H9 (cell line): ENCODE results near the gene SNRNP40. TPM values are rescaled to one million over a fixed set of nuclear protein-coding genes. Genes with fewer than 3 reads are reported as not detected.

Source experiments
- DNase-seq: peaks from one replicate; pipeline ENCODE4 v3.0.0-alpha.2; 2017
- H2AFZ ChIP-seq: one replicate; pipeline ENCODE4 v1.6.1; 2013; ENCODE audit warnings: mild to moderate bottlenecking, low read length, control low read depth, moderate library complexity
- H2AK5ac ChIP-seq: 2 replicates; pipeline ENCODE4 v1.6.1; 2013; ENCODE audit warnings: low read length, control low read depth, mixed read lengths; ENCODE audit not compliant: insufficient read length
- H2BK120ac ChIP-seq: one replicate; pipeline ENCODE4 v1.6.1; 2013; ENCODE audit warnings: low read depth, mild to moderate bottlenecking, low read length, control low read depth, inconsistent platforms; ENCODE audit not compliant: poor library complexity, severe bottlenecking
- H2BK12ac ChIP-seq: 2 replicates; pipeline ENCODE4 v1.6.1; 2013; ENCODE audit warnings: low read length, control low read depth, mixed read lengths, low read depth; ENCODE audit not compliant: insufficient read length
- H2BK15ac ChIP-seq: 2 replicates; pipeline ENCODE4 v1.6.1; 2013; ENCODE audit warnings: low read depth, low read length, control low read depth
- H2BK20ac ChIP-seq: one replicate; pipeline ENCODE4 v1.6.1; 2013; ENCODE audit warnings: low read depth, mild to moderate bottlenecking, low read length, control low read depth, inconsistent platforms; ENCODE audit not compliant: poor library complexity, severe bottlenecking
- H2BK5ac ChIP-seq: 2 replicates; pipeline ENCODE4 v1.6.1; 2013; ENCODE audit warnings: low read length, control low read depth, mixed read lengths; ENCODE audit not compliant: insufficient read length
- H3K14ac ChIP-seq: 2 replicates; pipeline ENCODE4 v1.6.1; 2013; ENCODE audit warnings: low read length, control low read depth; ENCODE audit not compliant: insufficient read depth
- H3K18ac ChIP-seq: 2 replicates; pipeline ENCODE4 v1.6.1; 2013; ENCODE audit warnings: low read depth, mild to moderate bottlenecking, mixed read lengths, low read length, control low read depth; ENCODE audit not compliant: insufficient read length
- H3K23ac ChIP-seq: 2 replicates; pipeline ENCODE4 v1.6.1; 2013; ENCODE audit warnings: low read length, control low read depth, mixed read lengths, low read depth; ENCODE audit not compliant: insufficient read length
- H3K23me2 ChIP-seq: 2 replicates; pipeline ENCODE4 v1.6.1; 2013; ENCODE audit warnings: low read depth, mild to moderate bottlenecking, mixed read lengths, low read length, control low read depth; ENCODE audit not compliant: insufficient read length, poor library complexity, severe bottlenecking
- H3K27ac ChIP-seq: 2 replicates; pipeline ENCODE4 v1.5.1; 2013; ENCODE audit warnings: low read length, control low read depth, mixed read lengths, low read depth; ENCODE audit not compliant: insufficient read length
- H3K27me3 ChIP-seq: 2 replicates; pipeline ENCODE4 v1.6.1; 2013; ENCODE audit warnings: low read length, control low read depth, inconsistent platforms; ENCODE audit not compliant: insufficient read depth
- H3K4ac ChIP-seq: 2 replicates; pipeline ENCODE4 v1.6.1; 2013; ENCODE audit warnings: low read depth, mild to moderate bottlenecking, control low read depth, inconsistent platforms, low read length, moderate library complexity
- H3K4me1 ChIP-seq: 2 replicates; pipeline ENCODE4 v1.6.1; 2013; ENCODE audit warnings: low read length, control low read depth, inconsistent platforms; ENCODE audit not compliant: insufficient read depth
- H3K4me2 ChIP-seq: 2 replicates; pipeline ENCODE4 v1.6.1; 2013; ENCODE audit warnings: low read length, control low read depth, mixed read lengths; ENCODE audit not compliant: insufficient read length, insufficient read depth
- H3K56ac ChIP-seq: 2 replicates; pipeline ENCODE4 v1.6.1; 2013; ENCODE audit warnings: low read depth, mild to moderate bottlenecking, mixed read lengths, low read length, control low read depth; ENCODE audit not compliant: insufficient read length
- H3K79me1 ChIP-seq: 2 replicates; pipeline ENCODE4 v1.6.1; 2013; ENCODE audit warnings: low read depth, mild to moderate bottlenecking, moderate library complexity, low read length, control low read depth, inconsistent platforms; ENCODE audit not compliant: insufficient read depth, poor library complexity, severe bottlenecking
- H3K79me2 ChIP-seq: 2 replicates; pipeline ENCODE4 v1.6.1; 2013; ENCODE audit warnings: low read length, control low read depth, inconsistent platforms; ENCODE audit not compliant: insufficient read depth
- H3K9ac ChIP-seq: 2 replicates; pipeline ENCODE4 v1.6.1; 2013; ENCODE audit warnings: low read length, control low read depth, mixed read lengths; ENCODE audit not compliant: insufficient read length; ENCODE audit errors: extremely low read depth
- H3K9me3 ChIP-seq: one replicate; pipeline ENCODE4 v1.6.1; 2013; ENCODE audit warnings: low read depth, low read length, inconsistent platforms; ENCODE audit not compliant: control insufficient read depth
- H3T11ph ChIP-seq: one replicate; pipeline ENCODE4 v1.6.1; 2013; ENCODE audit warnings: mild to moderate bottlenecking, low read length, control low read depth, inconsistent platforms
- H4K20me1 ChIP-seq: one replicate; pipeline ENCODE4 v1.6.1; 2013; ENCODE audit not compliant: control insufficient read depth, insufficient read length, insufficient read depth
- H4K5ac ChIP-seq: 2 replicates; pipeline ENCODE4 v1.6.1; 2013; ENCODE audit warnings: low read depth, mild to moderate bottlenecking, mixed read lengths, low read length, control low read depth; ENCODE audit not compliant: insufficient read length
- H4K8ac ChIP-seq: replicated peaks from 2 replicates; pipeline ENCODE4 v1.6.1; 2013; ENCODE audit warnings: low read length, control low read depth, mixed read lengths, low read depth; ENCODE audit not compliant: insufficient read length
- H4K91ac ChIP-seq: 2 replicates; pipeline ENCODE4 v1.6.1; 2013; ENCODE audit warnings: low read depth, mild to moderate bottlenecking, moderate library complexity, mixed read lengths, low read length, control low read depth; ENCODE audit not compliant: insufficient read length
- H3K27ac Mint-ChIP-seq, 3 experiments: 2 replicates in 2 of 3; 3 replicates in 1 of 3; pipeline ENCODE4 v1.8.0; 2020 to 2021; ENCODE audit warnings: mixed read lengths in 3 of 3, mild to moderate bottlenecking in 1 of 3, moderate library complexity in 1 of 3
- H3K27me3 Mint-ChIP-seq: 2 replicates; pipeline ENCODE4 v1.8.0; 2021; ENCODE audit warnings: low read depth, mild to moderate bottlenecking, moderate library complexity, mixed read lengths
- H3K36me3 Mint-ChIP-seq, 3 experiments: 2 replicates in 2 of 3; 3 replicates in 1 of 3; pipeline ENCODE4 v1.8.0; 2020 to 2021; ENCODE audit warnings: low read depth in 3 of 3, mixed read lengths in 3 of 3; ENCODE audit not compliant: insufficient read depth in 1 of 3
- H3K4me1 Mint-ChIP-seq, 2 experiments: 2 replicates each; pipeline ENCODE4 v1.8.0; 2020; ENCODE audit warnings: mixed read lengths in 2 of 2
- H3K4me3 Mint-ChIP-seq, 2 experiments: 2 replicates in 1 of 2; 3 replicates in 1 of 2; pipeline ENCODE4 v1.8.0; 2020 to 2021; ENCODE audit warnings: mild to moderate bottlenecking in 2 of 2, mixed read lengths in 2 of 2, moderate library complexity in 1 of 2
- H3K9me3 Mint-ChIP-seq, 2 experiments: 2 replicates in 1 of 2; 3 replicates in 1 of 2; pipeline ENCODE4 v1.8.0; 2020; ENCODE audit warnings: mild to moderate bottlenecking in 2 of 2, mixed read lengths in 2 of 2, moderate library complexity in 1 of 2
- WGBS: extraction: QIAGEN DNeasy Blood & Tissue Kit; methylation state at CpG from one replicate; pipeline ENCODE4 v1.1.7; 2013; ENCODE audit warnings: missing lambda C conversion rate, low lambda C conversion rate, mixed read lengths; ENCODE audit not compliant: insufficient read length; ENCODE audit errors: extremely low coverage; 5-methylcytosine and 5-hydroxymethylcytosine counted together
- total RNA-seq: library from RNA; stranded (reverse); gene quantifications from 2 replicates; pipeline ENCODE4 v1.2.1, GENCODE V29; 2021
- TF ChIP-seq, protein P1 (sequence below): fragments of 200-600 bp; sonication (generic); conservative IDR thresholded peaks from 3 replicates; pipeline ENCODE4 v1.8.0; 2021; ENCODE audit warnings: antibody characterized with exemption, mild to moderate bottlenecking

The SNRNP40 gene
- total RNA-seq, 1 experiment from 2014 or later, result 132 TPM

DNA sequence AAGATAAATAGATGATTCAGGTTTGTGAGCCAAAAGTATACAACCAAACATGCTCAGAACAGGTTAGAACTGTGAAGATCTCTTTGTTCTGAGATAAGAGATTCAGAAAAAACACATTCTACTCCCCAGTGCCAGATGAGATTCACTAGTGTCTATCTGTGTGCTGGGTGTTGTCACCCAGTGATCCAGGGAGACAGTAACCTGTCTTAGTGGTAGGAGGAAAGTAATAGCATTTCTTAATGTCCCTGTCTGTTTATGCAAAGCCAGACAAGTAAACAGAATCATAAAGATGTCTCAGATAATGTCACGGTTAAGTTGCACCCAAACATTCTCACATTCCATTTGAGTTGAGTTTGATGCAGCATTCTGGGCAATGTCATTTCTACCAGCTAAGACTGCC, 38.0 kb downstream of the SNRNP40 start:
- no peaks in the 10 kb centered on the region for H4K20me1 ChIP-seq
- no peak overlapping the region for H3K4me3 Mint-ChIP-seq
- no peaks in the 10 kb centered on the region for H3K27me3 ChIP-seq
- no peaks in the 10 kb centered on the region for H3K23me2 ChIP-seq
- H3K27ac ChIP-seq, result no peak overlapping the region
- no peak overlapping the region for H4K8ac ChIP-seq
- no peak overlapping the region for H2AK5ac ChIP-seq
- H2BK120ac ChIP-seq, result no peak overlapping the region
- H3K4ac ChIP-seq, result no peak overlapping the region
- WGBS, result no CpG with 5 or more reads among the region's 1 CpG
- no peak overlapping the region for H2BK20ac ChIP-seq
- TF ChIP-seq, protein P1, sequence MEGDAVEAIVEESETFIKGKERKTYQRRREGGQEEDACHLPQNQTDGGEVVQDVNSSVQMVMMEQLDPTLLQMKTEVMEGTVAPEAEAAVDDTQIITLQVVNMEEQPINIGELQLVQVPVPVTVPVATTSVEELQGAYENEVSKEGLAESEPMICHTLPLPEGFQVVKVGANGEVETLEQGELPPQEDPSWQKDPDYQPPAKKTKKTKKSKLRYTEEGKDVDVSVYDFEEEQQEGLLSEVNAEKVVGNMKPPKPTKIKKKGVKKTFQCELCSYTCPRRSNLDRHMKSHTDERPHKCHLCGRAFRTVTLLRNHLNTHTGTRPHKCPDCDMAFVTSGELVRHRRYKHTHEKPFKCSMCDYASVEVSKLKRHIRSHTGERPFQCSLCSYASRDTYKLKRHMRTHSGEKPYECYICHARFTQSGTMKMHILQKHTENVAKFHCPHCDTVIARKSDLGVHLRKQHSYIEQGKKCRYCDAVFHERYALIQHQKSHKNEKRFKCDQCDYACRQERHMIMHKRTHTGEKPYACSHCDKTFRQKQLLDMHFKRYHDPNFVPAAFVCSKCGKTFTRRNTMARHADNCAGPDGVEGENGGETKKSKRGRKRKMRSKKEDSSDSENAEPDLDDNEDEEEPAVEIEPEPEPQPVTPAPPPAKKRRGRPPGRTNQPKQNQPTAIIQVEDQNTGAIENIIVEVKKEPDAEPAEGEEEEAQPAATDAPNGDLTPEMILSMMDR, result no peak
- no peak overlapping the region for H3K27ac Mint-ChIP-seq
- H4K91ac ChIP-seq, result no peak overlapping the region
- no peaks in the 10 kb centered on the region for H3K79me1 ChIP-seq
- no peak overlapping the region for H2BK15ac ChIP-seq
- no peak overlapping the region for H3K18ac ChIP-seq
- H3K23ac ChIP-seq, result no peak overlapping the region
- H2AFZ ChIP-seq, result no peak overlapping the region
- H3K9me3 Mint-ChIP-seq, result no peaks in the 10 kb centered on the region
- no peak overlapping the region for H2BK5ac ChIP-seq
- H3K4me1 Mint-ChIP-seq, result peaks cover 0 to 5% of the 10 kb centered on the region in 2 experiments; a peak in 2 of 4 replicates
- no peak overlapping the region for H3T11ph ChIP-seq
- no peak for DNase-seq
- H2BK12ac ChIP-seq, result no peak overlapping the region
- no peak overlapping the region for H3K4me2 ChIP-seq
- H3K9me3 ChIP-seq, result no peaks in the 10 kb centered on the region
- H3K79me2 ChIP-seq, result no peaks in the 10 kb centered on the region
- H3K9ac ChIP-seq, result no peak overlapping the region
- H3K56ac ChIP-seq, result no peak overlapping the region
- H4K5ac ChIP-seq, result no peak overlapping the region
- H3K4me1 ChIP-seq, result no peaks in the 10 kb centered on the region
- H3K27me3 Mint-ChIP-seq, result no peaks in the 10 kb centered on the region
- H3K36me3 Mint-ChIP-seq, result peaks cover 23 to 60% (median 43%) of the 10 kb centered on the region in 3 experiments
- no peak overlapping the region for H3K14ac ChIP-seq
